Thymus (tissue), 11 donors: ENCODE measurements around the gene CNTN4. TPM values are rescaled to one million over a fixed set of nuclear protein-coding genes. Genes with fewer than 3 reads are reported as not detected.

Source experiments
- DNase-seq, 9 donors: peaks; one replicate each; pipeline ENCODE4 v3.0.0-alpha.2; 2013; ENCODE audit warnings: low spot score in 9 of 9, low read depth in 6 of 9, missing footprints in 1 of 9
- H3K27ac ChIP-seq, 2 donors: one replicate each; pipeline ENCODE4 v1.5.1; 2013; ENCODE audit warnings: control low read depth in 1 of 2, low read depth in 1 of 2, low read length in 1 of 2, mild to moderate bottlenecking in 1 of 2, moderate library complexity in 1 of 2
- H3K27me3 ChIP-seq, 2 donors: one replicate each; pipeline ENCODE4 v1.5.1; 2013; ENCODE audit warnings: low read length in 1 of 2; ENCODE audit not compliant: control insufficient read depth in 2 of 2, insufficient read depth in 1 of 2
- H3K36me3 ChIP-seq, 2 donors: one replicate each; pipeline ENCODE4 v1.5.1; 2013; ENCODE audit warnings: low read length in 1 of 2, mild to moderate bottlenecking in 1 of 2, moderate library complexity in 1 of 2; ENCODE audit not compliant: control insufficient read depth in 2 of 2, insufficient read depth in 2 of 2
- H3K4me1 ChIP-seq, 2 donors: one replicate each; pipeline ENCODE4 v1.5.1; 2013; ENCODE audit warnings: low read length in 2 of 2; ENCODE audit not compliant: control insufficient read depth in 2 of 2, insufficient read depth in 2 of 2
- H3K4me3 ChIP-seq, 2 donors: one replicate each; pipeline ENCODE4 v1.5.1; 2013; ENCODE audit warnings: low read length in 2 of 2, control low read depth in 1 of 2, mild to moderate bottlenecking in 1 of 2
- H3K9me3 ChIP-seq, 2 donors: one replicate each; pipeline ENCODE4 v1.5.1; 2013; ENCODE audit warnings: low read length in 1 of 2, mild to moderate bottlenecking in 1 of 2; ENCODE audit not compliant: control insufficient read depth in 2 of 2, insufficient read depth in 1 of 2
- WGBS: extraction: QIAGEN DNeasy Blood & Tissue Kit; methylation state at CpG from one replicate; pipeline ENCODE4 v1.1.7; 2013; 5-methylcytosine and 5-hydroxymethylcytosine counted together
- polyA plus RNA-seq: library from polyadenylated mRNA; stranded (reverse); fragments of 200-250 nt; gene quantifications from one replicate; pipeline ENCODE4 v1.2.3, GENCODE V29; 2013
- total RNA-seq: library from RNA; stranded (reverse); fragments of 120-200 nt; gene quantifications from one replicate; pipeline ENCODE4 v1.2.4, GENCODE V29; 2013
- donor health status: healthy.

CNTN4 gene
- total and polyA plus RNA-seq, 2 donors, result 9.4 to 9.9 TPM

DNA sequence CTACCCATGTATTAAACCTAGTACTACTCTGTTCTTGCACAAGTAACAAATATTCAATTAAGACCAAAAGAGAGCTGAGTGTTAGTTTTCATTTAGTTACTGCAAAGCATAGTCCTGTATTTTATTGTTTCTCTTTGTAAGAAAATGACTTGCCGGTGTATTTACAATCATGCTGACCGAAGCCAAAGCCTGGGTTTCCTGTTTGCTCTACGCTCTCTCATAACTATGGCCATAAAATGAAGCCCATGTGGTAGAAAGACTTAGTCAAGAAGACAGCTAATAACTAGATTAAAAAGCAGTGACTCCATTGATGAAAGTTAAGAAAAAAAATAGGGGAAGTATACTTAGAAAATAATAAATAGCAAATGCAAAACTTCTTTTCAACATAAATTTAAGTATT lies 479.9 kb downstream of the CNTN4 start:
- DNase-seq, result no peak
- H3K27ac ChIP-seq, result no peak overlapping the region
- no peaks in the 10 kb centered on the region for H3K36me3 ChIP-seq
- H3K4me1 ChIP-seq, result no peaks in the 10 kb centered on the region
- H3K9me3 ChIP-seq, result peaks cover 0 to 3% of the 10 kb centered on the region in 2 donors
- H3K4me3 ChIP-seq, result no peak overlapping the region
- 55% methylated on average over 3 of the region's 3 CpGs for WGBS
- H3K27me3 ChIP-seq, result no peaks in the 10 kb centered on the region

DNA sequence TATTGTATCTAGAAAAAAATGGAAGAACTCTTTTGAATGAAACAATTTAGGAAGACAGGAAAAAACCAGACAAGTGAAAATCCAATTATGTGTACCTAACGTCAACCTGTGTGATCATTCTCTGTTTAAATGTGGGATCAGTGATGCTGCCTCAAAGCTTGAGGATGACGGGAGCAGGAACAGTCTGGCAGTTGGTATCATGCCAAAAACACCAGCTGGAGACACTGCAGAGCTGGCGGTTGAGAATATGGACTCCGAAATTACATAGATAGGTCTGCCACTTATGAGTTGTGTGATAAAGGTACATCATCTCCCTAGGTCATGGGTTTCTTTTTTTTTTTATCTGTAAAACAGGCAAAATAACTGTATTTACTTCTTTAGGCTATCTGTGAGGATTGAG lies 480.5 kb downstream of the CNTN4 start:
- peaks cover 0 to 3% of the 10 kb centered on the region in 2 donors for H3K9me3 ChIP-seq
- no peaks in the 10 kb centered on the region for H3K36me3 ChIP-seq
- no peaks in the 10 kb centered on the region for H3K27me3 ChIP-seq
- H3K4me3 ChIP-seq, result no peak overlapping the region
- 91% methylated on average over 4 of the region's 4 CpGs for WGBS
- no peaks in the 10 kb centered on the region for H3K4me1 ChIP-seq
- H3K27ac ChIP-seq, result no peak overlapping the region
- DNase-seq, result no peak

DNA sequence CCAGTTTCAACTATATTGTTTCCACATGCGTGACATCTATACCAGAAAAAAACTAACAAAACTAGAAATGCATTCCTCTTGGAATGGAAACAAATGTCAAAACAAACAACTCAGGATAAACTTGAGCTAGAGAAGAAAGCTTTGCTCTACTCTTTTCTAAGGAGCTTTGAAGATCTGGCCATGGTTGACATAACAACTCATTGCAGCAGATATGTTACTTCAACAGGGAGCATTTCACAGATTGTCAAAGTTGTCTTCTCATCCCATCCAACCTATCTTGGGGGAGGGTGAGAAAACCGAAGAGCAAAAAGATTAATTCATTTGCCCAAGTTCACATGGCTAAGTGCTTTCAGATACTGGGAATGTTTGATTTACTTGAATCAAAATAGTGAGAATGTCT lies 484.4 kb downstream of the CNTN4 start:
- no peak overlapping the region for H3K27ac ChIP-seq
- 90% methylated on average over 2 of the region's 2 CpGs for WGBS
- DNase-seq, result no peak
- no peaks in the 10 kb centered on the region for H3K4me1 ChIP-seq
- H3K36me3 ChIP-seq, result no peaks in the 10 kb centered on the region
- H3K9me3 ChIP-seq, result no peaks in the 10 kb centered on the region
- H3K27me3 ChIP-seq, result no peaks in the 10 kb centered on the region
- no peak overlapping the region for H3K4me3 ChIP-seq

DNA sequence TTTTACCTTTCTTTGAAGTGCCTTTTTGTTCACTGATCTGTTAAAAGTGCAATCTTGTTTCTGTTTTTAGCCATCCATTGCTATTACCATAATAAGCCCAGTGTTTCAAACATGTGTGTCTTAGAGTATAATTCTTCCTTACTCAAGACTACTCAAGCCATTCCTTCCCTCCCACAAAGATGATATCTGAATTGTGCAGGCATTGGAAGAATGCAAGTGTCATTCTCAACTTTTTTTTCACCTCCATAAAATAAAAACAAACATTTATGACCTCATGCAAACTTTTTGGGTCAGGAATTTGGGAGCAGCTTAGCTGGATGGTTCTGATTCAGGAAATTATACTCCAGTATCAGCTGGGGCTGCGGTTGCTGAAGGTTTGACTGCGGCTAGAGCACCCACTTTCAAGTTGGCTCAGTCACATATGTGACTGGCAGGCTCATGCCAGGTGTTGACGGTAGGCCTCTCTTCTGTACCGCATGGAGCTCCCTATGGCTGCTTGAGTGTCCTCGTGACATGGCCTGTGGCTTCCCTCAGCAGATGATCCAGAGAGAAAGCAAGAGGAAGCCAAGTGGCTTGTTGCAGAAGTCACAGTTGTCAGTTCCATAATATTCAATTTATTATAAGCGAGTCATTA lies 490.8 kb downstream of the CNTN4 start:
- no peak for DNase-seq
- 96% methylated on average over 6 of the region's 6 CpGs for WGBS
- Histone ChIP-seq H3K36me3 (no peaks in the 10 kb centered on the region), H3K4me1 (no peaks in the 10 kb centered on the region), H3K27ac (no peak overlapping the region), H3K4me3 (no peak overlapping the region), H3K9me3 (peaks cover 0 to 8% of the 10 kb centered on the region in 2 donors), H3K27me3 (no peaks in the 10 kb centered on the region)

DNA sequence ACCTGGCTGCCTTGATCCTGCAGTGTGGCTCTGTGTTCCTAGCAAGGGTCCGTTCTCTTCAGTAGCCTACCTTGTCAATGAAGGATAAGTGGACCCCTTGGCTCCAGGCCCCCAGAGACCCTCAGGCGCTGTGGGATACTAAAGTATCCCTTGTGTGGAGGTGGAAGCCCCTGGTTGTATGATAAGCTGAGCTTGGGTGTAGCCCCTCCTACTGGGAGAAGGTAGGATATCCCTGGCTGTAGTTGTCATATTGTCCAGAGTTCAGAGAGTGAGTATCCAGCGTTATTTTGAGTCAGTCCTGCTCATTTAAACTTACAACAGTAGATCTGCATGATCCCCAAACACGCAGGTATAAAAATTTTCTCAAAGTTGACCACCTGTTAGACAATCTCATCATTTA lies 496.8 kb downstream of the CNTN4 start:
- Histone ChIP-seq H3K4me1 (no peaks in the 10 kb centered on the region), H3K27me3 (no peaks in the 10 kb centered on the region), H3K9me3 (peaks cover 0 to 6% of the 10 kb centered on the region in 2 donors), H3K36me3 (no peaks in the 10 kb centered on the region), H3K27ac (no peak overlapping the region), H3K4me3 (no peak overlapping the region)
- 89% methylated on average over 4 of the region's 4 CpGs for WGBS
- DNase-seq, result no peak

DNA sequence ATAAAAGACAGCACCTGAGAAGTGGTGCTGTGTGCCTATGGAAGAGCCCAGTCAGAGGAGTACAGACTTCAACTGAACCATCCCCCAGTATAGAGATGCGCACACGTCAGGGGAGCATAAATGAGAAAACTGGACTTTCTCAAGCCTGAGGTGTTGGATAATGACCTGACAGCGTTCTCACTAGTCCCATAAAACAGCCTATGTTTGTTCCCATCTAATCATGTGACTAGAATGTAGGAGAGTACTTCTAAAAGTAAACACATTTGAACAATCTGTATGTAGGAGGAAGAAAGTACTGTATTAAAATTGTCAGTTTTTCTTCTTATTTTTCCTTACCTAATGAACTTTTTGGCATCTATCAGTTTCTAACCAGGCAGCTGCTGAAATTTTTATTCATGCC lies 498.9 kb downstream of the CNTN4 start:
- H3K36me3 ChIP-seq, result no peaks in the 10 kb centered on the region
- H3K4me1 ChIP-seq, result no peaks in the 10 kb centered on the region
- H3K27ac ChIP-seq, result no peak overlapping the region
- no peak overlapping the region for H3K4me3 ChIP-seq
- WGBS, result 86% methylated on average over 3 of the region's 3 CpGs
- H3K9me3 ChIP-seq, result peaks cover 0 to 3% of the 10 kb centered on the region in 2 donors
- DNase-seq, result no peak
- no peaks in the 10 kb centered on the region for H3K27me3 ChIP-seq

DNA sequence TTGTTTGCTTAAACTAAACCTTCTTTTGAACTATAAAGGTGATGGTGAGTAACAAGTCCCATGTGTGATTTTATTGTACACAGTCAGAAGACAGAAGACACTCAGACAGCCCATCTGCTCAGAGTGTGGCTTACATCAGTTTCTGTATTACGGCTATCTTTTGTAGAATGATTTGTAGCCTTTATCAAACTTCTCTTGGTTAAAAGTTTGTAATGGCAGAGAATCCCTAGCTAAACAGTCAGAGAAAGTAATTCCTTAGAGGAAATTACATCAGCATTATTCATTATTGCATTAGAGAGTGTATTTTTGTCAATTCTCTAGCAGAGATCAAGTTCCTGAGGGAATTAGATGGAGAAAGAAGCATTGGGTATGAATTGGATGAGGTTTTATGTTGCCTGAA lies 500.8 kb downstream of the CNTN4 start:
- WGBS, result 97% methylated on average over 1 of the region's 1 CpG
- Histone ChIP-seq H3K27me3 (no peaks in the 10 kb centered on the region), H3K4me3 (no peak overlapping the region), H3K36me3 (no peaks in the 10 kb centered on the region), H3K27ac (no peak overlapping the region), H3K4me1 (no peaks in the 10 kb centered on the region), H3K9me3 (peaks cover 0 to 1% of the 10 kb centered on the region in 2 donors)
- no peak for DNase-seq

DNA sequence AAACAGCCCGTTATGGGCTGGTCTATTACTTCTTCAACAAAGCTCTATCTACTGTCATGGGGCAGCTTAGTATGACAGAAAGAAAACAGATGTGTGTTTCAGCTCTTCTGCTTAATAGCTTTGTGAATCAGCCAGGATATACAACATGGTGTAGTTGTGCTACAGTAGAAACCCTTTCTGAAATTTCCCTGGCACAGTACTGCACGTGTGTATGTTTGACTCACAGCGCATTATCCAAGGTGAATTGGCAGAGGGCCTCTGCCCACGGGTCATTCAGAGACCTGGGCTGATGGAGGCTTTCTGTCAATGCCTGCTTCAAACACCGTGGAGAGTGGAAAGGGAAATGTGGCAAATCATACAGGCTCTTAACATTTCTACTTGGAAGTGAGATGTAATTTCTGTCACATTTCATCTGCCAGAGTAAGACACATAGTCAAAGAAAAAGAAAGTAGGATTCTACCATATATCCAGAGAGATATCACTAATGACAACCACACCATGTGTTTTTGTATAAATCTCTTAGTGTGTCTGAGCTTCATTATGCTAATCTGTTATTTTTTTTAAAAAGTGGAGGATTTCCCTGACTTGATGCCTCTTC lies 505.1 kb downstream of the CNTN4 start:
- no peaks in the 10 kb centered on the region for H3K27me3 ChIP-seq
- no peaks in the 10 kb centered on the region for H3K4me1 ChIP-seq
- WGBS, result 80% methylated on average over 5 of the region's 5 CpGs
- H3K36me3 ChIP-seq, result no peaks in the 10 kb centered on the region
- H3K4me3 ChIP-seq, result no peak overlapping the region
- DNase-seq, result no peak
- no peak overlapping the region for H3K27ac ChIP-seq
- H3K9me3 ChIP-seq, result no peaks in the 10 kb centered on the region

DNA sequence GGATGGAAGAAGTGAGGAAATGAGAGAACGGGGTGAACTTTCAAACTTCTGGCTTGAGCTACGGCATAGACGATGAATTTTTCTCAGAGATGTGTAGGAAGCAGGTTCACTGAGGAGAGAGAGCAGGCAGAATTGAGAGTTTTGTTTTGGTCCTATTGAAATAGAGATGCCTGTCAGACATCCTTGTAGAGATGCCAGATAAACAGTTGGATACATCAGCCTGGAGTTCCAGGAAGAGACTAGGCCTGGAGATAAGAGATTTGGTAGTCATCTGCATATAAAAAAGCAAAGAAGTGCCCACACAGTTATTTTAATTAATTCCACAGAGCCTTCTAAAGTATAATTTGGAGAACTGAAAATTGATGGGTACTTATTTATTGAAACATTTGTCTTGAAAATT lies 515.9 kb downstream of the CNTN4 start:
- Histone ChIP-seq H3K36me3 (no peaks in the 10 kb centered on the region), H3K4me1 (no peaks in the 10 kb centered on the region), H3K4me3 (no peak overlapping the region), H3K27me3 (no peaks in the 10 kb centered on the region), H3K9me3 (no peaks in the 10 kb centered on the region), H3K27ac (no peak overlapping the region)
- 97% methylated on average over 3 of the region's 3 CpGs for WGBS
- DNase-seq, result no peak
